HG03442 (cell line): ENCODE measurements around the gene ADAP2.
"Not testable (repeated sequence)": the region's sequence is repeated elsewhere in the genome, so short reads cannot be mapped to it uniquely, and the experiment has no call there.

Source experiments
- ATAC-seq: cut with Tn5 transposase; IDR thresholded peaks from one replicate; pipeline ENCODE4 v1.9.1; 2021; ENCODE audit warnings: mild to moderate bottlenecking, moderate library complexity; ENCODE audit not compliant: unreplicated experiment

The ADAP2 gene, protein sequence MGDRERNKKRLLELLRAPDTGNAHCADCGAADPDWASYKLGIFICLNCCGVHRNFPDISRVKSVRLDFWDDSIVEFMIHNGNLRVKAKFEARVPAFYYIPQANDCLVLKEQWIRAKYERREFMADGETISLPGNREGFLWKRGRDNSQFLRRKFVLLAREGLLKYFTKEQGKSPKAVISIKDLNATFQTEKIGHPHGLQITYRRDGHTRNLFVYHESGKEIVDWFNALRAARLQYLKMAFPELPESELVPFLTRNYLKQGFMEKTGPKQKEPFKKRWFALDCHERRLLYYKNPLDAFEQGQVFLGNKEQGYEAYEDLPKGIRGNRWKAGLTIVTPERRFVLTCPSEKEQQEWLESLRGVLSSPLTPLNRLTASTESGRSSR

GRCh38 chr17:30921544-30922196, at the start of gene ADAP2:
ADAP2 (plus strand) TSS chr17:30921945; CDS start chr17:30922015, 70 bp downstream.
- no peak for ATAC-seq

DNA sequence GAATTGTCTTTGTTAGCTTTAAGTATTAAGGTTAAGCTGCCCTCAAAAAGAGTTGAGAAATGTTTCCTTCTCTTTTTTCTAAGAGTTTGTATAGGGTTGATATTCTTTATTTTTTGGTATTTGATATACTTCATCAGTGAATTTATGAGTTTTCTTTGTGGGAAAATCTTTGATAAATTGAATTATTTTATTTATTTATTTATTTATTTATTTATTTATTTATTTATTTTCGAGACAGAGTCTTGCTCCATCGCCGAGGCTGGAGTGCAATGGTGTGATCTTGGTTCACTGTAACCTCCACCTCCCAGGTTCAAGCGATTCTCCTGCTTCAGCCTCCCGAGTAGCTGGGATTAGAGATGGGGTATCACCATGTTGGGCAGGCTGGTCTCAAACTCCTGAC, 35.6 kb upstream of the ADAP2 start:
- no peak for ATAC-seq

GRCh38 chr17:30894236-30894635, 27.5 kb upstream of the ADAP2 start:
- ATAC-seq, result no peak

DNA sequence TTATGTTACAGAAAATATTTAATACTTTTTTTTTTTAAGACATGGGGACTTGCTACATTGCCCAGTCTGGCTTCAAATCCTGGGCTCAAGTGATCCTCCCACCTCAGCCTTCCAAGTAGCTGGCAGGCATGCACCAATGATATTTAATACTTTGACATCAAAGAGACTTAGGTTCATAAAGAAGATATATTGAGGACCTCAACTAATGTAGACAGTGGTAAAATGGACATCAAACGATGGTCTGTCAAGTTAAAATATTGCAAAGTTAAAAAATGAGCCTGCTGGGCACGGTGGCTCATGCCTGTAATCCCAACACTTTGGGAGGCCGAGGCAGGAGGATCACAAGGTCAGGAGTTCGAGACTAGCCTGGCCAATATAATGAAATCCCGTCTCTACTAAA, 24.4 kb upstream of the ADAP2 start:
- ATAC-seq, result no peak

DNA sequence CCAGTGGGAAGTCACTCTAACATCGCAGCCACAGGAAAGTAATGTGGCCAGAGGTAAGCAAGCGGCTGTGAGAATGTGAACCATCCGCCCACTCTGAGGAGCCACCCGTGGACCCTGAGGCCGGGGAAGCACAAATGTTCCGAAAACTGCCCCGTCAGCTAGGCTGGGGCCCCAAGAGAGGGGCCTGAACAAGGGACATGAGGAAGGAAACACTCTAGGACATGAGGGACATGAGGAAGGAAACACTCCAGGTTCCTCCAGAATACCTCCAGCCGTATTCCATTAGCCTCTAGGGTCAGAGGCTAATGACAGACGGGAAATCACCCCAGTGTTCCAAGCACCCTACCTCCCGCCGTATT, 16.0 kb upstream of the ADAP2 start:
- no peak for ATAC-seq

DNA sequence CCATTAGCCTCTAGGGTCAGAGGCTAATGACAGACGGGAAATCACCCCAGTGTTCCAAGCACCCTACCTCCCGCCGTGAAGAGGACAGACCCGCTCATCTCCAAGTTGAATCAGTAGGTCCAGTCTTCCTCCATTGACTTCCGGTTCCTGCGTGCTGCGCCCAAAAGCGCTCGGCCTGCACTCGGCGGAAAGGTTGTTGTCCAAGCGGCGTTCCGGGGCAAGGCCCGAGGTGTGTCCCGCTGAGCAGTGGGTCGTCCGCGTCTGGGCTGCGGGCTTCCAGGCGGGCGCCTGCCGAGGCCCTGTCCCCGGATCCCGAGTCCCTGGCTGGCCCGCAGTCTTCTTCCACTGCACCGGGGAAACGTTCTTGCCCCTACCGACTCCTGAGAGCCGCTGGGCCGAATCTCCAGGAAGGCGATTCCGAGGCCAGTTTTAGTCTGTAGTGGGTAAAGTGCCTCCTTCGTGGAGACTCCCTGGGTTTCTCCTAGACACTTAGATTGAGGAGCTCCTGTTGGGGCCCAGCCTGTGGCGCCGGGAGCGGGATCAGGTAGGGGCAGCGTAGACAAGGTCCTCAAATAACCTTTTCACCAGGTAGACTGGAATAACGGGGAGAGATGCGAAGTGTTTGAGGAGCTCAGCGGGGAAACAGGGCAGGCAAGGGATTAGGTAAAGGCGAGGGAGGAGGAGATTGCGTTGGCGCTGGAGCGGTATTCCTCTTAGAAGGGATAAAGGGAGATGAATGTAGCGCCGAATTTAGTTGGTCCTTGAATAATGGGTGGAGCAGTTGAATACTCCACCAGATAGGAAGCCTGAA, 15.4 kb upstream of the ADAP2 start, which contains the start of gene TEFM:
TEFM (minus strand) TSS at position 138 of the 811 bp plus-strand sequence; CDS start at position 98, 40 bp downstream.
- peak; percentile 91 for ATAC-seq

DNA sequence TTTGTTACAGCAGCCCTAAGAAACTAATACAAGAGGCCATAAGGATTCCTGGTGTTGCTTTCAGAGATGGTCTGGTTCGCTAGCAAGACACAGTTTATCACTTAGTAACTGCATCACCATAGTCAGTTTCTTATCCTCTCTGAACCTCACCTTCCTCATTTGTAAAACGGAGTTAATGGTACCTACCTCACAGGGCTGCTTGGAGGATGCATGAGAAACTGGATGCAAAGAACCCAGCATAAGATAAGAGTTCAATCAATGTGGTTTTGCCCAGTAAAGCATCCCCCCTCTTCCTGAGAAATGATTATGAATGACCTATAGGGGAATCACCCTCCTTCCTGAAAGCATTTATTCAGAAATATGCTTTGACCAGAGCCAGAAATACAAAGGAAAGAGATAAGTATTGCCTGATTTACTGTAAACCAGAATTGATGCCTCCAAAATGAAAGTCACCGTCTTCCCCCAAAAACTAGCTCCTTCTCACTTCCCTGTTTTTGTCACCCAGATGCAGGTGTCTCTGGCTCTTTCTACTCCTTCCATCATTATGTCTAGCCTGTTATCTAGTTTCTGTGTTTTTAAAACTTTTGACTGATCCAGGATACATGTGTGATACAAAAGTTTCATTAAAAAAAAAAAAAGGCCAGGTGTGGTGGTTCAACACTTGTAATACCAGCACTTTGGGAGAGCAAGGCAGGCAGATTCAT, 12.9 kb upstream of the ADAP2 start:
- ATAC-seq, result no peak

GRCh38 chr17:30910151-30910550, 11.6 kb upstream of the ADAP2 start:
- not testable (repeated sequence) for ATAC-seq

GRCh38 chr17:30913955-30914354, 7.8 kb upstream of the ADAP2 start:
- ATAC-seq, result no peak

DNA sequence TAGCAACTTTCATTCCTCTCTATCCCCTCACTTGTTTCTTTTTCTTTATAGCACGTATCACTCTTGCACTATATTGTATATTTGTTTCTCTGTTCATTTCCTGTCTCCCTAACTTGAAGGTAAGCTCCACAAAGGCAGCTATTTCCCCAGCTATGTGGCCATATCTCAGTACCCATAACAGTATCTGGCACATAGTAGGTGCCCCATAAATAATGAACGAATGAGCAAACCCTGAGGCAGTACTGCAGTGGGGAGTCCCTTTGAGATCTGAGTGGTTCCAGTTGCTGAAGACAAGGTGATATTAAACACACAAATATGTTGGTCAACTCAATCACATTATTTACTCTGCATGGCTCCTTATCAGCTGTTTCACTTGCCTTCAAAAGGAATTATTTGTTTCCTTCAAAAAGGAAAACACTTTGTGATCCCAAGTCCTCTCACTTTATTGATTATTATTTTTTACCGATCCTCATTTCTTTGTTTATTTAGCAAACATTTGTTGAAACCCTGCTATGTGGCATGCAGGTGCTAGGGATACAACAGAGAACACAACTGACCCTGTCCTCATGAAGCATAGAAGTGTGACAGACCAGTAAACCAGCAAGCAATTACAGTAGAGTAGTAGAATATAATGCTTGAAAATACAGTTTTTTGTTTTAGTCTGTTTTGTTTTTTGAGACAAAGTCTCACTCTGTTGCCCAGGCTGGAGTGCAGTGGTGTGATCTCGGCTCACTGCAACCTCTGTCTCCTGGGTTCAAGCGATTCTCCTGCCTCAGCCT, 5.7 kb upstream of the ADAP2 start:
- no peak for ATAC-seq

DNA sequence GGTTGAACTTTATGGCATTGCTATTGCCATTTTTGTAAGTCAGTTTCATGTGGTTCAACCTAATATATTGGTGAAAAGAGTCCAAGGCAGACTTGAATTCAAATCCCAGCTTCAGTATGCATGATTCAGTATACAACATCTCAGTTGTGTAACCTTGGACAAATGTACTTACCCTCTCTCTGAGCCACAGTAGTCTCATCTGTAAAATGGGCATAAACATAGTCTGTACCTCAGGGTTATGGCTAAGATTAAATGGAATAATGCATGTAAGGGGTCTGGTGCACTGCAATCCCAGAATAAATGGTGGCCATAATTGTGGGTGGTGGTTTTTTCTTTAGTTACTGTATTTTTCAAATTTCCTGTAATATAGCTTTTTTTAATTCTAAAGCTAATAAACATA, 4.7 kb upstream of the ADAP2 start:
- no peak for ATAC-seq

DNA sequence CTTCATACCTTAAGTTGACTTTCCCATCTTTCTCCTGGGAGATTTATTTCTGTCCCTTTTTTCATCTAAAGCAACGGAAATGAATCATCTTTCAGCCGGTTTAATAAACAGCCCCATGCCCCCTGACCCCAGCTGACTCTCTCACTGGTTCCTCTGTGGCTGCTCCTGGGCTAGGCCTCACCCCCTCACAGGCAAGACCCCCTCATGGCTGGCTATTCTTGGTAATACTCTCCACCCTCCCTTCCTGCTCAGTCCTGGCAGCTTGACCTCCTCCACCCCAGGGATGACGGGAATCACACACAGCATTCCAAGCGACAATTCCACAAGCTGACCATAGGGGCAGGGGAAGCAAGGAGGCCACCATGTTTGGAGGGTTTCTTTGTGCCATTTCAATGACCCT, 1.5 kb upstream of the ADAP2 start:
- ATAC-seq, result no peak

DNA sequence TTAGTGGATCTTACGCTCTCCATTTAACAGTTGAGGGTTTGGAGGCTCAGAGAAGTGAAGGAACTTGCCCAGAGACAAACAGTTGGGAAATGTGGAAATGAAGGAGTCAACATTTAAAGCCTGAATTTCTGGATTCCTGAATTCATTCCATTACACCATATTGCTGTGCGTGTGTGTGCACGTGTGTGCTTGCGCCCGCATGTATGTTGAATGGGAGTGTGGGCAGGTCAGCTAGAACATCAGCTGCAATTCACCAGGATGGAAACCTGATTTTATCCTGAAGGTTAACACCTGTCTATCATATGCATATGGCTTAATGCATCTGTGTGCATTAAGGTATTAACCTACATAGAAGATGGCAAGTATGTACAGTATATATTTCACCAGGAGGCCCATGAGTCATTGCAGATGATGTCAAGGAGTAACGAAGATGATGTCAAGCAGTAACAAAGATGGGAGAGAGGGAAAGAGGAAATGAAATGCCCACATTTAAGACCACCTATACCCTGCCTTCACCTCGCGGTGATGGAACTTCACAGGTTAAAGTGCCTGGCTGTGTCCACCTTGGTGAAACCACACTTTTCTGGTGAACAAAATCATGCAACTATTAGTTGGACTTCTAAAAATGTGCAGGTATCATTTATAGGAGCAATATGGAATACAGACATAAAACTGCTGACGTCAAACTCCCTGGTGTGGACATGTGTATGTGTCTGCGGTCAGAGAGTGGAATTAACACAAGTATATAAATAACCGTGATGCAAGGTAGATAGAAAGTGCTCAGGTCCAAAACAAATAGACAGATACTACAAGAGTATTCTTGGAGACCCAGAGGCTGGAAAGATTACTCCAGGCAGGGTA, 832 bp upstream of the ADAP2 start:
- ATAC-seq, result no peak

DNA sequence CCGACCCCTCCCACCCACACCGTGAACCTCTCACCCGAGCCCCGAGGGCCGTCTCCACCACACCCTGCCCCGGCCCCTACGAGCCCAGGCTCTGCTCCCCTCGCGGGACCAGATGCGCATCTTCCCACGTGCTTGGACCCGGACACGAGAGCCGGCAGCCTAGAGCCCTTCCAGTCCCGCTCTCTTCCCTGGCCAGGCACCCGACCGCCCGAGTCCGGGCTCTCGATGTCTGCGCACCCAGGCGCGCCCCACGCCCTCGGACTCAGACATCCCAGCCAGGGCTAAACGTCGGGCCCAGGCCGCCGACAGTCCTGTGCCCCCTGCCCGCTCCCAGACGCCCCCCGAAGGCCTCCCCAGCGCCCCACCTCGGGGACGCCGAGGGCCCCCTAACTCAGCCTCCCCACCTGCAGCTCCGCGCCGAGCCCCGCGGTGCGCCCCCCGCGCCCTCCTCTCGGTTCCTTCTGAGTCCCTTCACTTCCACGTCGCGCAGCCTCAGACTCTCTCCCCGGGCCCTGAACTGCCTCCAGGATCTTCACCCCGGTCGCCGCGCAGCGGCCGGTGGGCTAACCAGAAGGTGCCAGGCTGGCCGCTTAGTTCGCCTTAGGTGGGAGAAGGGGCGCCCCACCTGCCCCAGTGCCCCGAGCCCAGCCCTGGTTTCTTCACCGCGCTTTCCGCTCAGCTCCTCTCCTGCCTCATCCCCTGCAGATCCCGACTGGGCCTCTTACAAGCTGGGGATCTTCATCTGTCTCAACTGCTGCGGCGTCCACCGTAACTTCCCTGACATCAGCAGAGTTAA, 688 bp downstream of the ADAP2 start:
- ATAC-seq, result no peak

GRCh38 chr17:30924341-30924740, 2.6 kb downstream of the ADAP2 start:
- no peak for ATAC-seq

DNA sequence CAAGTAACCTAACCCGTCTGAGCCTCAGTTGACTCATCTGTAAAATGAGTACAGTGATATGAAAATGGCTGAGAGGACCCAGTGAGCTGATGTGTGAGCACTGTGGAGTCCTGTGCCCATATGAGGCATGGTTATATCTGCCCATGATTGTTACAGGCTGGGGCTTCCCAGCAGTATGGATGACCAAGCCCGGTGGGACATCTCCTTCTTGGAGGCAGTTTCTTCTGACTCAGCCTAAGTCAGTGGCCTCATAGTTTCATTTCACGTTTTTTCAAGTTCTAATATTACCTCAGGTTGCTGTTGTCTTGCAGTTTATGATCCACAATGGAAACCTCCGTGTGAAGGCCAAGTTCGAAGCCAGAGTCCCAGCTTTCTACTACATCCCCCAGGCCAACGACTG, 4.8 kb downstream of the ADAP2 start:
- no peak for ATAC-seq

GRCh38 chr17:30927756-30928155, 6.0 kb downstream of the ADAP2 start:
- no peak for ATAC-seq

DNA sequence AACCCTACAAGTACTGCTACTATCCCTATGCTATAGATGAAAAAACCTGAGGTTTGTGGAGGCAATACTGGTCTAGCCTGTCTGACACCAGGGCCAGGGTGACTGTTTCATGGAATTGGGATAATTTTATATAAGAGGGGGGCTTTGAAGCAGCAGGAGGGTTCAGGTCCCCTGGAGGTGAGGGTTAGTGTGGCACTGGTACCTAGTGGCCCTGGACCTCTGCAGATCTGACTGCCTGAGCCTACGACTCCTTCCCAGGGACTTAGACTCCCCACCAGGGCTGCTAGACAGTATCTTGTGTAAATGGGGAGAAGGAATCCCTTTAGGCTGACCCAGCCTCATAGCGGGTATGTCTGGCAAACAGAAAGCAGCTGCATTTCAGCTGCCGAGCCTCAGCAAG, 6.8 kb downstream of the ADAP2 start:
- ATAC-seq, result no peak
